ENCODE measurements around the gene SMTNL1.
A peak's percentile ranks its signal among the peaks of the same experiment; 100 is the strongest.

Gene SMTNL1

GRCh38 chr11:57536947-57537619, at the start of gene SMTNL1:
Gene SMTNL1 (plus strand): TSS chr11:57537595. CDS start chr11:57542643, 5,048 bp downstream.
- DNase-seq, result no peak

GRCh38 chr11:57487920-57488659, 49.3 kb upstream of the SMTNL1 start:
- no peak for DNase-seq

GRCh38 chr11:57490456-57491248, 46.7 kb upstream of the SMTNL1 start:
- DNase-seq, result no peak

- DNase-seq, result peak in 5 of 51 donors; percentile 6 to 49 (median 12)
These were observed 45.9 kb upstream of the SMTNL1 start for GRCh38 chr11:57491371-57492061.

GRCh38 chr11:57493507-57494503, 43.6 kb upstream of the SMTNL1 start:
- DNase-seq, result peak in 20 of 51 donors; percentile 4 to 41 (median 18)

- DNase-seq, result no peak
These were observed 41.1 kb upstream of the SMTNL1 start for GRCh38 chr11:57496109-57496820.

GRCh38 chr11:57497303-57498247, 39.8 kb upstream of the SMTNL1 start:
- DNase-seq, result no peak

GRCh38 chr11:57498540-57498939, 38.9 kb upstream of the SMTNL1 start:
- no peak for DNase-seq

GRCh38 chr11:57499413-57499982, 37.9 kb upstream of the SMTNL1 start:
- peak; percentile 13 to 93 (median 85) for DNase-seq

- no peak for DNase-seq
These were observed 37.4 kb upstream of the SMTNL1 start for GRCh38 chr11:57499983-57500461.

GRCh38 chr11:57500515-57500914, 36.9 kb upstream of the SMTNL1 start:
- DNase-seq, result no peak

GRCh38 chr11:57500926-57501325, 36.5 kb upstream of the SMTNL1 start:
- DNase-seq, result no peak

- peak in 4 of 51 donors; percentile 9 to 24 (median 16) for DNase-seq
These were observed 35.4 kb upstream of the SMTNL1 start for GRCh38 chr11:57501953-57502352.

- DNase-seq, result no peak
These were observed 35.0 kb upstream of the SMTNL1 start for GRCh38 chr11:57502376-57502775.

GRCh38 chr11:57502870-57503269, 34.5 kb upstream of the SMTNL1 start:
- DNase-seq, result no peak

- DNase-seq, result no peak
These were observed 32.9 kb upstream of the SMTNL1 start for GRCh38 chr11:57504511-57504910.

GRCh38 chr11:57506522-57506921, 30.9 kb upstream of the SMTNL1 start:
- DNase-seq, result no peak
